GM23338 (cell line): ENCODE measurements around the gene EPHA4. TPM values are rescaled to one million over a fixed set of nuclear protein-coding genes. Genes with fewer than 3 reads are reported as not detected.

ENCODE experiments used
- ATAC-seq: fragments of 200-7000 bp; cut with Tn5 transposase; 3 replicates; pipeline ENCODE4 v1.9.1; 2020
- DNase-seq: peaks from one replicate; pipeline ENCODE4 v3.0.0-alpha.2; 2015; ENCODE audit warnings: low spot score
- H2AFZ ChIP-seq: fragments of 200-600 bp; sonication (generic); 2 replicates; pipeline ENCODE4 v1.8.0; 2016; ENCODE audit warnings: antibody characterized with exemption, mild to moderate bottlenecking, moderate library complexity
- H3F3A ChIP-seq: fragments of 200-600 bp; sonication (generic); replicated peaks from 2 replicates; pipeline ENCODE4 v1.8.0; 2017; ENCODE audit warnings: antibody characterized with exemption, mixed run types, low read depth
- H3K27ac ChIP-seq: fragments of 200-600 bp; sonication (generic); 2 replicates; pipeline ENCODE4 v1.6.1; 2016; ENCODE audit warnings: low read depth
- H3K27me3 ChIP-seq: fragments of 200-600 bp; sonication (generic); 2 replicates; pipeline ENCODE4 v1.8.0; 2016; ENCODE audit warnings: mild to moderate bottlenecking, mixed run types, moderate library complexity; ENCODE audit not compliant: insufficient read depth
- H3K36me3 ChIP-seq: fragments of 200-600 bp; sonication (generic); 2 replicates; pipeline ENCODE4 v1.8.0; 2016; ENCODE audit warnings: mild to moderate bottlenecking; ENCODE audit not compliant: insufficient read depth
- H3K4me1 ChIP-seq: fragments of 200-600 bp; sonication (generic); 2 replicates; pipeline ENCODE4 v1.8.0; 2016; ENCODE audit warnings: mild to moderate bottlenecking, moderate library complexity; ENCODE audit not compliant: insufficient read depth
- H3K4me2 ChIP-seq: fragments of 200-600 bp; sonication (generic); 2 replicates; pipeline ENCODE4 v1.7.1; 2017; ENCODE audit warnings: mixed run types
- H3K4me3 ChIP-seq: fragments of 200-600 bp; sonication (generic); 2 replicates; pipeline ENCODE4 v1.6.1; 2016; ENCODE audit warnings: mixed run types
- H3K79me2 ChIP-seq: fragments of 200-600 bp; sonication (generic); replicated peaks from 2 replicates; pipeline ENCODE4 v1.8.0; 2017; ENCODE audit warnings: mild to moderate bottlenecking; ENCODE audit not compliant: insufficient read depth
- H3K9me2 ChIP-seq: fragments of 200-600 bp; sonication (generic); 2 replicates; pipeline ENCODE4 v1.8.0; 2017; ENCODE audit not compliant: insufficient read depth
- H4K20me1 ChIP-seq: fragments of 200-600 bp; sonication (generic); replicated peaks from 2 replicates; pipeline ENCODE4 v1.8.0; 2017; ENCODE audit warnings: mild to moderate bottlenecking; ENCODE audit not compliant: insufficient read depth
- H3K27ac Mint-ChIP-seq: 2 replicates; pipeline ENCODE4 v1.8.0; 2020; ENCODE audit warnings: inconsistent platforms, mild to moderate bottlenecking, moderate library complexity, mixed read lengths
- H3K27me3 Mint-ChIP-seq: 3 replicates; pipeline ENCODE4 v1.8.0; 2022; ENCODE audit warnings: low read depth, mild to moderate bottlenecking, moderate library complexity, mixed read lengths, inconsistent platforms; ENCODE audit not compliant: insufficient read depth, poor library complexity
- H3K36me3 Mint-ChIP-seq: 3 replicates; pipeline ENCODE4 v1.8.0; 2021; ENCODE audit warnings: low read depth, mild to moderate bottlenecking, inconsistent platforms, moderate library complexity, mixed read lengths
- H3K4me1 Mint-ChIP-seq: 3 replicates; pipeline ENCODE4 v1.8.0; 2020; ENCODE audit warnings: mild to moderate bottlenecking, inconsistent platforms, mixed read lengths
- H3K4me3 Mint-ChIP-seq: 3 replicates; pipeline ENCODE4 v1.8.0; 2021; ENCODE audit warnings: moderate library complexity, mild to moderate bottlenecking, inconsistent platforms, mixed read lengths
- H3K9me3 Mint-ChIP-seq: 3 replicates; pipeline ENCODE4 v1.8.0; 2020; ENCODE audit warnings: moderate library complexity, mild to moderate bottlenecking, inconsistent platforms, mixed read lengths
- CREB1 ChIP-seq: fragments of 250-450 bp; sonication (Bioruptor Pico); IDR thresholded peaks from 2 replicates; pipeline ENCODE4 v1.5.0; 2020; ENCODE audit warnings: low read depth, mild to moderate bottlenecking, moderate library complexity
- CTCF ChIP-seq, 2 experiments: fragments of 200-600 bp in 1 of 2; sonication (generic) in 1 of 2; conservative IDR thresholded peaks; 2 replicates each; pipeline versions ENCODE4 v1.5.1 to v1.6.1; 2016 to 2017; ENCODE audit warnings: antibody characterized with exemption in 2 of 2, low read depth in 2 of 2, mild to moderate bottlenecking in 2 of 2, moderate library complexity in 1 of 2
- EZH2 ChIP-seq: fragments of 200-600 bp; sonication (generic); IDR thresholded peaks from one replicate; pipeline ENCODE4 v1.8.0; 2017; ENCODE audit warnings: antibody characterized with exemption, mild to moderate bottlenecking, low read depth; ENCODE audit not compliant: unreplicated experiment
- EZH2phosphoT487 ChIP-seq: fragments of 200-600 bp; sonication (generic); IDR thresholded peaks from one replicate; pipeline ENCODE4 v1.8.1; 2018; ENCODE audit warnings: antibody characterized with exemption; ENCODE audit not compliant: unreplicated experiment
- NANOG ChIP-seq: IDR thresholded peaks from 2 replicates; pipeline ENCODE4 v1.6.1; 2016; ENCODE audit warnings: antibody characterized with exemption, borderline replicate concordance
- POLR2AphosphoS5 ChIP-seq: IDR thresholded peaks from 2 replicates; pipeline ENCODE4 v1.6.1; 2016; ENCODE audit warnings: antibody characterized with exemption, low read depth
- ZNF462 ChIP-seq: fragments of 250-450 bp; sonication (Bioruptor Pico); IDR thresholded peaks from 2 replicates; pipeline ENCODE4 v1.5.0; 2020; ENCODE audit warnings: mild to moderate bottlenecking, moderate library complexity
- long read RNA-seq: library from polyadenylated mRNA; unstranded; transcript quantifications from one replicate; pipeline ENCODE4 v2.0.0, GENCODE V29; 2020; ENCODE audit not compliant: unreplicated experiment
- polyA plus RNA-seq: library from polyadenylated mRNA; unstranded; fragments of >200 nt; fragmentation: Nextera tagmentation; extraction: Ambion mirVana; gene quantifications from 2 replicates; pipeline ENCODE4 v1.2.1, GENCODE V29; 2016
- total RNA-seq: library from RNA; depleted of rRNA; stranded (reverse); fragments of >200 nt; shearing (Covaris generic); gene quantifications from 2 replicates; pipeline ENCODE4 v1.2.3, GENCODE V29; 2014; rRNA removed

Gene EPHA4
- total RNA-seq (6.2 and 7.2 TPM in 2 replicates), polyA plus RNA-seq (4.1 and 5.5 TPM in 2 replicates)
- long read RNA-seq, partial matches to known transcripts = 1 of 1 reads
- long read RNA-seq, other reads (novel, unspliced or antisense) = 0 of 1 reads

DNA sequence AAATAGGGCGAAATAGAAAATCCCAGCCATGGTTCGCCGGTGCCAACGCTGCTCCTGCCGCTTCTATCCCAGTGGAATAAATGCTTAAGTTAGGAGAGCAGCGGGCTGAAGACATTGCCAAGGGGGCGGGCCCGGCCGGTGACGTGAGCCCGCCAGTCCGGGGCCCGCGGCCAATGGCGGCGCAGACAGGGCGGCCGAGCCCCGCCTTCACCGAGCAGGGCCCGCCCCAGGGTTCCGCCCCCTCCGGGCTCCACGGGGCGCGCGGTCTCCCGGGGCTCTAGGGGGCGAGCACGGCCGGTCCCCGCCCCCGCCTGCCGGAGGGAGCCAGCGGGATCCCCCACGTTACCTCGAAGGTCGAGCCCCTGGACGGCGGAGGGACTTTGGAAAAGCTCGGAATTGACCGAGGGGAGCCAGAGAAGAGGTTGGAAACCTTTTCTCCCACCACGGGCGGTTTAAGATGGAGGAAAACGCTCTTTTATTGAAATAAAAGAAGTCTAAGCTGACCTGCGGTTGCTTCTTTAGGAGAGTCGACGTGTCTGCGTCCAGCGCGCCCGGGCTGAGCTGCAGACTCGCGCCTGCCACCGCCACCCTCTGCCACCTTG lies at the start of gene EPHA4:
EPHA4 (minus strand) TSS at position 86 of the 602 bp plus-strand sequence; CDS start at position 30, 56 bp downstream.
- peaks cover 44% of the 10 kb centered on the region for H3K27me3 Mint-ChIP-seq
- peaks cover 5% of the 10 kb centered on the region; the same call in 1 of the 2 replicates for H3F3A ChIP-seq
- peak within 1 kb of the TSS; percentile 99 for H3K4me2 ChIP-seq
- H3K9me2 ChIP-seq = no peaks in the 10 kb centered on the region
- H3K36me3 ChIP-seq = no peaks in the 10 kb centered on the region
- peaks cover 2% of the 10 kb centered on the region; the same call in 1 of the 3 replicates for H3K9me3 Mint-ChIP-seq
- no peaks in the 10 kb centered on the region for H3K79me2 ChIP-seq
- H4K20me1 ChIP-seq = no peaks in the 10 kb centered on the region
- H3K36me3 Mint-ChIP-seq = no peaks in the 10 kb centered on the region; the same call in 2 of the 3 replicates
- peaks cover 80% of the 10 kb centered on the region for H3K27me3 ChIP-seq
- ATAC-seq (peak; percentile 60), DNase-seq (peak; percentile 87)
- H3K27ac ChIP-seq = no peak within 1 kb of the TSS
- TF ChIP-seq CTCF (conservative IDR thresholded peaks at IDR 0.05; ENCODE audit: low read depth in 2 of 2) (0 out of 4 replicates have a peak, but pooled peaks of 1 of the 2 experiments have one; percentile 22), CREB1 (CRISPR knock-in tag) (peak; percentile 93), ZNF462 (CRISPR knock-in tag) (no peak), NANOG (no peak), EZH2phosphoT487 (no peak), EZH2 (no peak), POLR2AphosphoS5 (peak; percentile 86)
- H2AFZ ChIP-seq = peak within 1 kb of the TSS; percentile 99
- peak within 1 kb of the TSS; percentile 92 for H3K4me3 Mint-ChIP-seq
- peak within 1 kb of the TSS; percentile 93 for H3K4me3 ChIP-seq
- H3K27ac Mint-ChIP-seq = no peak within 1 kb of the TSS
- H3K4me1 ChIP-seq = peaks cover 32% of the 10 kb centered on the region
- H3K4me1 Mint-ChIP-seq = peaks cover 48% of the 10 kb centered on the region
